ENCODE results near the gene DYSF.

Gene DYSF

GRCh38 chr2:71546777-71547281, 93.5 kb downstream of the DYSF start:
- DNase-seq = no peak
- no peak for TF ChIP-seq GATA1 (IDR thresholded peaks at IDR 0.05; ENCODE audit: low read depth, low read length)
- no peak for TF ChIP-seq POLR2A (IDR thresholded peaks at IDR 0.05; ENCODE audit: low read length)

GRCh38 chr2:71547616-71548285, 94.4 kb downstream of the DYSF start:
- TF ChIP-seq GATA1 (IDR thresholded peaks at IDR 0.05; ENCODE audit: low read depth, low read length) = no peak
- TF ChIP-seq POLR2A (IDR thresholded peaks at IDR 0.05; ENCODE audit: low read length) = no peak
- no peak for DNase-seq

- DNase-seq = peak; percentile 66 to 83
- TF ChIP-seq GATA1 (IDR thresholded peaks at IDR 0.05; ENCODE audit: low read depth, low read length) (no peak), POLR2A (IDR thresholded peaks at IDR 0.05; ENCODE audit: low read length) (no peak)
These were observed 95.5 kb downstream of the DYSF start for GRCh38 chr2:71548646-71549425.

GRCh38 chr2:71550801-71551630, 97.7 kb downstream of the DYSF start:
- no peak for TF ChIP-seq GATA1 (IDR thresholded peaks at IDR 0.05; ENCODE audit: low read depth, low read length)
- TF ChIP-seq POLR2A (IDR thresholded peaks at IDR 0.05; ENCODE audit: low read length) = no peak
- DNase-seq = no peak

GRCh38 chr2:71551631-71551915, 98.2 kb downstream of the DYSF start:
- TF ChIP-seq GATA1 (IDR thresholded peaks at IDR 0.05; ENCODE audit: low read depth, low read length) = no peak
- TF ChIP-seq POLR2A (IDR thresholded peaks at IDR 0.05; ENCODE audit: low read length) = no peak
- no peak for DNase-seq

DNA sequence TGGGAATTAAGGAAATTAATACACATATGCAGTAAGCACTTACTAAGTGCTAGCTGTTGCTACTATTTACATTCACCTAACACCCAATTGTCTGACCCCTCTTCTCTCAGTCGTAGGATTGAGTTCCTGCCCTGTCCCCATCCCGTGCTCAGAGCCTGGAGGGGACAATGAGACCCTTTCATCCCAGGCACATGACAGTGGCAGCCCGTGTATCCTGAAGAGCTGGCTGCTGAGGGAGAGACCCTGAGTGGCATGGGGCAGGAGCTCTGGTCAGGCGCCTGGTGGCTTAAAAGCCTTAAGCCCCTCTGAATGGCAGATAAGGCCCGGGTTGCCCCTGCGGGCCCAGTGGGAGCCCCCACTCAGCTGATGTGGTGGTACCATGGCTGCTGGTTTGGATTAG, 99.0 kb downstream of the DYSF start:
- no peak for TF ChIP-seq GATA1 (IDR thresholded peaks at IDR 0.05; ENCODE audit: low read depth, low read length)
- no peak for TF ChIP-seq POLR2A (IDR thresholded peaks at IDR 0.05; ENCODE audit: low read length)
- no peak for DNase-seq

DNA sequence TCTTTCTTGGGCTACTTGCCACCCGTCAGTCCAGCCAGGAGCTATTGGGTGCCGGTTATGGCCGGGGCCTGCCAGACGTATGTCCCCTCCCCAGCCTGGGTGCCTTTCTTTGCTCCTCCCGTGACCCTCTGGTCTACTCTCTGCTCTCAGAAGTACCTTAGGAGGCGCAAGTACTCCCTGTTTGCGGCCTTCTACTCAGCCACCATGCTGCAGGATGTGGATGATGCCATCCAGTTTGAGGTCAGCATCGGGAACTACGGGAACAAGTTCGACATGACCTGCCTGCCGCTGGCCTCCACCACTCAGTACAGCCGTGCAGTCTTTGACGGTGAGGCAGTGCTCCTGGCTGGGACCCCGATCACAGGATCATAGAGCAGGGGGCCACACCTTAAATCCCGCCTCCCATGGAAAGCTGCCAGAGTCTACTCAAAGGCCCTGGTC, 99.5 kb downstream of the DYSF start:
- TF ChIP-seq POLR2A (IDR thresholded peaks at IDR 0.05; ENCODE audit: low read length) (no peak), GATA1 (IDR thresholded peaks at IDR 0.05; ENCODE audit: low read depth, low read length) (no peak)
- DNase-seq = no peak

DNA sequence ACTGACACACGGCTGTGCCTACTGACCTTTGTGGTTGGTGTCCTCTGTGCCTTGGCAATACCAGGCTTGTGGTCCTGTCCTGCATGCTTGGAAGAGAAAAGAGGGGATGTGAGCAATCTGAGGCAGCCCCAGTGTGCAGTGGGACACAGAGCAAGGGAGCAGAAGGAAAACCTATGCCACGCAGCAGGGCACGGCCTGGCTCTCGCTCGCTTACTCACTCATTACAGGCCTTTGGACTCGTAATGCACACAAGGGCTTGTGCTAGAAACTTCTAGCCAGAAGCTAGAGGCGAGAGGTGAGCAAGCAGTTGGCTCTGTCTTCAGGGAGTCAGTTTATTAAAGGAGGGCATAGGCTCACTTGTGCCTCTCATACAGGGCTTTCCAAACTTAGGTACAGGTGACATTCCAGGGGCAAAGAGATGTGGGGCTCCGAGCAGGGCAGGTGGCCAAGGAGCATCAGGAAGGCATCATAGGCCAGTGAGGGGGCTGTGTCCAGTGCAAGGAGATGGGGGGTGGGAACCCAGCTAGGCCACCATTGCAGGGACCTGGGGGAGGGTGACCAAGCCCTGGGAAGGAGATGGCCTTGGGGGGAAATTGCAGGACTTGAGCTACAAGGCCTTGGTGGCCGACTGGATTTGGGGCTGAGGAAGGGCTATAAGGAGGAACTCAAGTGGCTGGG, 100.8 kb downstream of the DYSF start:
- TF ChIP-seq POLR2A (IDR thresholded peaks at IDR 0.05; ENCODE audit: low read length) (no peak), GATA1 (IDR thresholded peaks at IDR 0.05; ENCODE audit: low read depth, low read length) (no peak)
- no peak for DNase-seq

DNA sequence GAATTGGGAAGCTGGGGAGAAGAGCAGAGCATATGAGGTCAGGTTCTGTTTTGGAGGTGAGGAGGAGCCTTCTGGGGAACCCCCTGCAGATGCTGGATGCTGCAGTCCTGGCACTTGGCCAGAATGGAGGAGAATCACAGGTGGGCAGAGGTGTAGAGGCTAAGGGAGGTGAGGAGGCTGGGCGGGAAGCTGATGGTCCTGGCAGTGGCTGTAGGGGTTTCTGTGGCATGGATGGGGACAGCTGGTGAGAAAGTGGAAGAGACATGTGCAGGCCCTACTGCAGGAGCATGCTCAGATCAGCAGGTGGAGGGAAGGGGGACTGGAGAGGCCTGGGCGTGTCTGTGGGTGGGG, 101.3 kb downstream of the DYSF start:
- TF ChIP-seq POLR2A (IDR thresholded peaks at IDR 0.05; ENCODE audit: low read length) = no peak
- no peak for TF ChIP-seq GATA1 (IDR thresholded peaks at IDR 0.05; ENCODE audit: low read depth, low read length)
- DNase-seq = no peak

DNA sequence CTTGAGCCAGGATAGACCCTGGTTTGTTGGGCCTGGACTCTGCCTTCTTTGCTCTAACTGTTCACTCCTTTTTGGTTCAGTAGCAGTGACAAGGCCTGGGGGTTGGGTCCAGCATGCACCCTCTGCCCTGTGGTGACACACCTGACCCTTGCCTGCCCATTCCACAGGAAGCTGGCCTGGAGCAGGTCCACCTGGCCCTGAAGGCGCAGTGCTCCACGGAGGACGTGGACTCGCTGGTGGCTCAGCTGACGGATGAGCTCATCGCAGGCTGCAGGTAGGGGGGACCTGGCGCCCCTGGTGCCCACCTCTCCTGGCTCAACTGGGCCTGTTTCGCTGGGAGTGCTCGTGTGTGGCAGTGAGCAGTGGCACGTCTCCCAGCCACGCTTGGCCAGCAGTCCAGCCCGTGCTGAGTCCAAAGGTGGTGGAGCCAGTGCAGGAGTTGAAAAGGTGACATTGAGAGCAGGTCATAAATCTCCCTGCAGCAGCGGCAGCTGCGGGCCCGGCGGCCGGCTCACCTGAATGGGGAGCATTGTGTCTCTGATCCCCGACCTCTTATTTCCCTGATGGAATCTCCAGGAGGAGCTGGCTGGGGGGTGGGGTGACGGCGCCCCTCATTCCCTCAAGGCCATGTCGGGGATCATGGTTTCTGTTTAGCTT, 102.6 kb downstream of the DYSF start:
- DNase-seq = no peak
- no peak for TF ChIP-seq GATA1 (IDR thresholded peaks at IDR 0.05; ENCODE audit: low read depth, low read length)
- TF ChIP-seq POLR2A (IDR thresholded peaks at IDR 0.05; ENCODE audit: low read length) = no peak

GRCh38 chr2:71556692-71557250, 103.4 kb downstream of the DYSF start:
- no peak for DNase-seq
- TF ChIP-seq GATA1 (IDR thresholded peaks at IDR 0.05; ENCODE audit: low read depth, low read length) (no peak), POLR2A (IDR thresholded peaks at IDR 0.05; ENCODE audit: low read length) (no peak)

DNA sequence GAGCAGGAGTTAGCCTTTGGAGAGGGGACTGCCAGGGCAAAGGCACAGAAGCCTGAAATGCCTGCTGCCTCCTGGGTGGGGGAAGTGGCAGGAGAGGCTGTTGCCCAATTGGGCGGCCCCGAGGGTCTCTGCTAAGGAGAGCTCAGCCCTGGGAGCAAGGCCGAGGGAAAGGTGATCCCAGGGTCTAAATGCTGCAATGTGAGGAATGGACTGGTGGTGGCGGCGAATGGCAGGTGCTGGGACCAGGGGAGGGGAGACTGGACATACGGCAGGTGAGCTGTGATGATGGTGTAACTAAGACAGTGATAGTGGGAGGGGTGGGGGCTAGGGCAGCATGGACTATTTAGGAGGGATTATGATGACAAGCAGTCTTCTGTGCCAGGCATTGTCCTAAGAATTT, 104.0 kb downstream of the DYSF start:
- TF ChIP-seq GATA1 (IDR thresholded peaks at IDR 0.05; ENCODE audit: low read depth, low read length) (no peak), POLR2A (IDR thresholded peaks at IDR 0.05; ENCODE audit: low read length) (no peak)
- DNase-seq = no peak
